HG03060 (cell line): Measurements from ENCODE around the gene ORAI3.
A peak's percentile ranks its signal among the peaks of the same experiment; 100 is the strongest.

Source experiments
- ATAC-seq: cut with Tn5 transposase; IDR thresholded peaks from one replicate; pipeline ENCODE4 v1.9.1; 2021; ENCODE audit warnings: low read depth, moderate number of reproducible peaks; ENCODE audit not compliant: unreplicated experiment

The ORAI3 gene

GRCh38 chr16:30948667-30949649, at the start of gene ORAI3:
Gene ORAI3 (plus strand): TSS chr16:30949068. CDS start chr16:30949290, 222 bp downstream.
- no peak for ATAC-seq

- no peak for ATAC-seq
These were observed 49.1 kb upstream of the ORAI3 start for GRCh38 chr16:30899794-30900193.

GRCh38 chr16:30900588-30900987, 48.3 kb upstream of the ORAI3 start:
- ATAC-seq, result no peak

- no peak for ATAC-seq
These were observed 47.5 kb upstream of the ORAI3 start for GRCh38 chr16:30901201-30902028.

GRCh38 chr16:30902029-30902972, 46.6 kb upstream of the ORAI3 start:
- ATAC-seq, result no peak

GRCh38 chr16:30903002-30903401, 45.9 kb upstream of the ORAI3 start:
- no peak for ATAC-seq

- ATAC-seq, result no peak
These were observed 45.3 kb upstream of the ORAI3 start for GRCh38 chr16:30903596-30903995.

- no peak for ATAC-seq
These were observed 44.6 kb upstream of the ORAI3 start for GRCh38 chr16:30904114-30904780.

- ATAC-seq, result no peak
These were observed 41.8 kb upstream of the ORAI3 start for GRCh38 chr16:30907064-30907463.

GRCh38 chr16:30910427-30911029, 38.3 kb upstream of the ORAI3 start:
- ATAC-seq, result no peak

- ATAC-seq, result no peak
These were observed 36.0 kb upstream of the ORAI3 start for GRCh38 chr16:30912794-30913412.

GRCh38 chr16:30914830-30915229, 34.0 kb upstream of the ORAI3 start:
- no peak for ATAC-seq

- no peak for ATAC-seq
These were observed 30.3 kb upstream of the ORAI3 start for GRCh38 chr16:30918614-30919013.

GRCh38 chr16:30920891-30921290, 28.0 kb upstream of the ORAI3 start:
- no peak for ATAC-seq

GRCh38 chr16:30921459-30921747, 27.5 kb upstream of the ORAI3 start:
- no peak for ATAC-seq

GRCh38 chr16:30921748-30922419, 27.0 kb upstream of the ORAI3 start:
- no peak for ATAC-seq

- ATAC-seq, result peak; percentile 59
These were observed 26.4 kb upstream of the ORAI3 start for GRCh38 chr16:30922420-30922959.

GRCh38 chr16:30922960-30923535, 25.8 kb upstream of the ORAI3 start:
- peak; percentile 51 for ATAC-seq
